Gastrocnemius medialis (tissue), 4 donors: ENCODE measurements around the gene ACOXL.

Experiments used
- CTCF ChIP-seq, 5 experiments: fragments of 450-650 bp in 3 of 5; fragments of 200-600 bp in 2 of 5; sonication (generic) in 2 of 5; IDR thresholded peaks in 4 of 5; conservative IDR thresholded peaks in 1 of 5; 1 replicate in 4 of 5; 2 replicates in 1 of 5; pipeline ENCODE4 v1.5.1; 2016 to 2019; ENCODE audit warnings: antibody characterized with exemption in 5 of 5, mild to moderate bottlenecking in 3 of 5, moderate library complexity in 3 of 5
- POLR2A ChIP-seq, 2 donors: fragments of 450-650 bp; IDR thresholded peaks; one replicate each; pipeline ENCODE4 v1.6.1; 2017; ENCODE audit warnings: antibody characterized with exemption in 2 of 2, mild to moderate bottlenecking in 2 of 2, moderate library complexity in 2 of 2

GRCh38 chr2:110793034-110793433 is 60.7 kb downstream of the ACOXL start:
- TF ChIP-seq POLR2A (IDR thresholded peaks at IDR 0.05) (no peak), CTCF (IDR thresholded peaks at IDR 0.05 in 4 of 5, conservative IDR thresholded peaks at IDR 0.05 in 1 of 5) (no peak)
